GM19438 (cell line): ENCODE data around the gene DNAJB8.

Experiments used
- ATAC-seq: cut with Tn5 transposase; IDR thresholded peaks from one replicate; pipeline ENCODE4 v1.9.1; 2021; ENCODE audit warnings: low read depth; ENCODE audit not compliant: unreplicated experiment

DNAJB8 gene

DNA sequence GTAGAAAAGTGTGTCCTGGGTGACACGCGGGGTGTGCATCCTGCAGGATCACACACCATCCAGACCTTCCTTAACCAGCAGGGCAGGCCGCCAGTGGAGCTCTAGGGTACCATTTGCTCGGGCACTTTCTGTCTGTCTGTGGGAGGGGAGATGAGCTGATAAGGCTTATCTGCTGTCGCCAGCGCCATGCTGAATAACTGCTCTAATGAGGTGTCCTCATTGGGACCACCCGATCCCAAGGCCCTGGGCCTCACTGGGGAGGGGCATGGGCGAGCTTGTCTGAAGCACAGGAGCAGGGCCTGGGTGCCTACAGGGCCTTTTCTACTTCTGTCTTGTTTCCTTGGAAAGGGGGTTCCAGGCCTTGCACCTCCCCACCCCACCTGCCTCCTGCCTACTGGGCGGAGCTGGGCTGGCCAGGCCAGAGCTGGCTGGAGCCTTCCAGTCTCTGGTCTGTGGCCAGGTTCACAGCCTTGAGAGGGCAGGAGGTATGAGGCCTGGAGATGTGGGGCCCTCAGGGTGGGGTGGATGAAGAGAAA is 28.8 kb upstream of the DNAJB8 start:
- ATAC-seq, result no peak

DNA sequence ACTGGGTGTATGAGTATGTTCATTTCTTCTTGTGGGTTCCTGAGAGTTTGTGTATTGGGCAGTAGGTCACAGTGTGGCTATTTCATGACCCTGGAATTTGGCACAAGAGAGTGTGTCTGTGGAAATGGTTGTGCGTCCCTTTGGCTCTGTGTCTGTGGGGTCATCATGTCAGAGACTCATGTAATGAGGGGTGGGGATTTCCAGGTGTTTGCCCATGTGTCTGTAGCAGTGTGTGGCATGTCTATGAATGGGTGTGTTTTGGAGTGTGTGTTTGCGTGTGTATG is 27.6 kb upstream of the DNAJB8 start:
- ATAC-seq, result no peak

DNA sequence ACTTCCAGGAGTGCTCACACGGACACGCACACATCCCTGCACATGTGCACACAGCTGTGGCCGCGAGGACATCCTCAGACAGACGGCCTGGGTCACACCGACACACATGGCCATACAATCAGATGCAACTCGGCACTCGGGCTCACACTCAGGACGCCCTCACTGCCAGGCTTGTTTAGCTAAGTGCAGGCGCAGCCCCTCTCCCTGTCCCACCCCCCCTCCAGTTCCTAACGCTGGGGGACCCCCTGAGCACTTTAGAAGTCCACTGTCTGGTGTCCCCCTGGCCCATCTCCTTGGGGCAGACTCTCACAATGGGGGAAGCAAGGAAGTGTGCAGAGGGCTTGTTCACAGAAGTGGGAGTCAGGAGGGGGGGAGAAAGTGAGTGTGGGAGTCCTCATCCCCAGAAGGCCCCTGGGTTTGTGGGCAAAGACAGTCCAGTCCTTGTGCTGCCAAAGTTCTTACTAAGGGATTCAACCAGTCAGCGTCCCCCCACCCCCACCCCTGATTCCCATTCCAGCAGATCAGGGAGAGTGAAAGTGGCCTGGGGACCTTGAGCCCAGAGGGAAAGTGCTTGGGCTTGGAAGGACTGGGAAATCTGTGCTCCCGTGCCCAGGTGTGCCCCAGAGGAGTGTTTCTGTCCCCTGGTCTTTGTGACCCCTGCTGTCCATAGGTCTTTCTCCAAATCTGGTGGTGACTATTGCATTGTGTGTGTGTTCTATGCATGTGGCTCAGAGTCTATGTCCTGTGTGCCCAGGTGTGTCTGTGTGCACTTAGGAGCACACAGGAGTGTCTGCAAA is 27.1 kb upstream of the DNAJB8 start:
- no peak for ATAC-seq

DNA sequence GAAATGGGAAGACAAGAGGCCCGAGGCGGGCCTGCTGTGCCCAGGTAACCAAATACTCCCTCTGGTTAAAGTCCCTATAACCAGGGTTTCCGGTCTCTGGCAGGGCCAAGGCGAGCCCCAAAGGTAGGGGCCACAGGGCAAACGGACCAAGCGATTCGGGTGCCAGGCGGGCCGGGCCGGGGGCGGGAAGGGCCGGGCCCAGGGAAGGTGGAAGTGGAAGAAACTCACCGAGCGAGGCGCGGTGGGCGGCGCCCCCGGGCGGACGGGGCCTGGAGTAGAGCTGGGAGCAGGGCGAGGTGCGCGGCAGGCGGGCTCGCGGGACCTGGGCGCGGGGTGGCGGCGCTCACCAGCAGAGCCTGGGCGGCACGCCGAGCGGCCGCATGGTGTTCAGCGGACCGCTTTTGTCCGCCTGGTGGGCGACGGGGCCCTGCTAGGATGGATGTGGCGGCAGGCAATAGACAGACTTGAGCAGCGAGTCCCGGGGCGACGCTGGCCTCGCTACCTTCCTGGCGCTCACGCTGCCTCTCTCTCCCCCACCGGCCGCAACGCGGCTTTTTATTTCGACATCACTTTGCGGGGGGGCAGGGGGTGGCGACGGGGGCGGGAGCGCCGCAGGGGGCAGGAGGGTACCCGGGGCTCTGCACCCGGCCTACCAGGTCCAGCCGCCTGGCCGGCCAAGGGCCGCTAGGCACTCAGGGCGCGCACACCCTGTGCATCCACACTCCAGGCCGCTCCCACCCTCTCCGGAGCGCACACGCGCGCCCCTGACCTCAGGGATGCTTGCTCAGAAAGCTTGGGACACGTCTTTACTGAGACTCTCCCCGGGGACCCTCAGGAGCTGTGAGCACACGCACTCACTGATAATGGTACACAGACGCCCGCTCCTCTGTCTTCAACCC is 26.2 kb upstream of the DNAJB8 start, which contains the start of gene GATA2:
TSS of gene GATA2 (minus strand) at position 531 of the 899 bp plus-strand sequence. CDS start 6,170 bp downstream, outside the sequence.
- no peak for ATAC-seq

DNA sequence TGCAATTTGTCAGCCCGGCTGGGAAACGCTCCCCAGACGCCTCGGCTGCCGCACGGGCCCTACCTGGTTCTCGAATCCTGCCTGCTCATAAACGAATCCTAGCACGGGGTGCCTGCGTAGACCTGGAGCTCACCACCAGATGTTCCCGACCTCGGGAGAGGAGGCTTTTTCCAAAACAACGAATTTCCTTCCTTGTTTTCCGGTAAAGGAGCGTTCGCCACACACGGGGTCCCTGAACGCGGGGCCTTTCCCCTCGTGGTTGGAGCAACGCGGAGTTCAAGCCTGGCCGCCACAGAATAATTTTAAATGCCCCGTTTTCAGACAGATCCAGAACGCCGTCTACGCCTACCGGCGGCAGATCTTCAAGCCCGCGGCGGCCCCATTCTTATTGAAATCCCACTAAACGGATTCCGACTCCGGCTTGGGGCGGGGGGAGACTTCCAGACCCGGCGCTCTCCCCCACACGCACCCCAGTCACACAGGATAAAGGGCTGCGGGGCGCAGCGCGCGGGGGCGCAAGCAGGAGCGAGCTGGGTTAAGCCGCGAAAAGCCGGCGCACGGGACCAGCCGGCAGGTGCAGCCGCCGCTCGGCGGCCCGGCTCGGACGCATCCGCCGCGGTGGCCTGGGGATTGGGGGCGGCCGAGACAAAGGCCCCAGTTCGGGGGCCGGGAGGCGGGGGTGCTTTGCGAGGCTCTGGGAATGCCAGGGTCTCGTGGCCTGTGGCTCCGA is 25.4 kb upstream of the DNAJB8 start:
- ATAC-seq, result no peak

DNA sequence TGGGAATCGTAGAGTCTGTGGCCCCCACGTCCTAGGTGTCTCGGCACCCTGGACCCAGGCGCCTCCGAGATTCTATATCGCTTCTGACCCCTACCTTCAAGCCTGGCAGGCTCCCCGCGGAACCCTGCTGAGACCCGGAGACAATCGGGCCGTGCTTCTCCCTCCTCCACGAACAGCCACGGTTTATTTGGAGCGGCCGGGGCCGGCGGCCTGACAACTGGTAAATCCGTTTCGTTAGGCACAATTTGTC is 24.9 kb upstream of the DNAJB8 start:
- no peak for ATAC-seq

DNA sequence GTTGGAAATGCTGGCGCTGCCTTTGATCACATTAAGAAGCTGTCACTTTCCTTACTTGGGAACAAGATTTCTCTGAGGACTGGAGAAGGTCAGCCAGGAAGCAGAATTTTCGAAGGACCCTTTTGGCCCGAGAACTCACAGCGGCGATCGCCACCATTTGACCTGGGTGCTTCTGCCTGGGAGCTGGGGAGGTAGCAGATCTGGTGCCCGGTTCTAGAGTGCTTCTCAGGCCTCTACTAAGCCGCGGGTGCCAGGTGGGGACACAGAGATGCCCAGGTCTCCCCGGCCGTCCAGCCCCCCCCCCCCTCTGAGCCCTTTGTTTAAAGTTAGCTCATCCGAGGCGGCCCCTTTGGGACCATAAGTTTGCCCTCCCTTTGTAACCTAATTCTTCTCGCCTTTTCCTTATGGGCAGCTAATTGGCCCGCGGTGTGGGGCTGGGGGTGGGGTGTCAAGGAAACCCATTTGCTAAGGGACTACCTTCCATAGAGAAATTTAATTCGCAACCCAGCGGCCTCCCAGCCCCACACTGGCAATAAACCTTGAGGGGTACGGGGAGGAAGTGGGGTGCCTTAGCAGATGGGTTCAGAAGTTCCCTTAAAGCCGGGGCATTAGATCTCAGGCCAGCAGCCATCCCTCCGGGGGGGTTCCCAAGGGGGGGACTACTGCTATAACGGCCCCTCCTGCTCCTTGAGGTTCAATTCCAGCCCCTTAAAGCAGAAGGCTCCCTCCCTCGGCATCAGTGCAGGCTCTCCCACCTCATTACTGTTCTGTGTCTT is 24.4 kb upstream of the DNAJB8 start:
- no peak for ATAC-seq

DNA sequence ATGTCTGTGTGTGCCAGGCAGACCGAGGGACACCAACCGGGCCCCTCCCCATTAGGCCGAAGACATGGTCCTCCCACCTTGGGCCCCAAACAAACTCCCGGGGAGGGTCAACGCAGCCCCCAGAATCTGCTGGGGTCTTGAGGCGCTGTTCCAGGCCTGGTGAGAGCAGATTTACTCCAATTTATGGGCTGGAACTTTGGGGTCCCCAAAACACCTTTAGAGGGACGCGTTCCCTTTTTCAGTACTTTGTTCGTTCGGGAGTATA is 23.9 kb upstream of the DNAJB8 start:
- no peak for ATAC-seq

DNA sequence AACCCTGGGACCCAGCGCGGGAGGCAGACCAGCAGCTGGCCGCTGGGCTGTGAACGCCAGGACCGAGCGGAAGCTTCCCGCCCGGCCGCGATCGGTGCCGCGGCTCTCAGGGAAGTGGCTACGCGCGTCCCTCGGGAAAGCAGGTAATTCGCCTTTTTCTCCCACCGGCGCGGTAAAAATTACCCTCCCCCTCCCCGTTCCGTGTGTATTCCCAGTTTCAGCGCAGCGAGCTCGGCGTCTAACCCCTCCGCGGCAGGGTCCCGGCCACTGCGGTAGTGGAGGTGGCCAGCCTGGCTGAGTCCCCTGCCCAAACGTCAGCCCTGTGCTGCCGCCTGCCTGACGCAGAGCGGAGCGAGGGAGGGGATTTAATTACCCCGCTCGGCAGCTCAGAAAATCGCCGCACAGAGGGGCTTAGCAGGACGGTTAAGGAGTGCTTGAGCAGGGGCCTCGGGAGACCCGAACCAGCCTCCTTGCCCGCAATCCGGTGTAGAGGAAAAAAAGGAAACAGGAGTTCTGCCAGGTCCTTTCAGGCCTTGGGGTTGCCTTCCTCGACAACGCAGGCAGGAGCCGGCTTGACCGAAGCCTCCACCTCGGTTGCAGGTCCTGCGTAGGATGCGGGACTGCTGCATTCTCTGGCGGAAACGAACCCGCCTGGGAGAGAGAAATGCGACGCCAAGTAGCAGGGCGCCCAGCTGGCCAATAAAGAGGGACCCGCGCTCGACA is 23.4 kb upstream of the DNAJB8 start:
- no peak for ATAC-seq

DNA sequence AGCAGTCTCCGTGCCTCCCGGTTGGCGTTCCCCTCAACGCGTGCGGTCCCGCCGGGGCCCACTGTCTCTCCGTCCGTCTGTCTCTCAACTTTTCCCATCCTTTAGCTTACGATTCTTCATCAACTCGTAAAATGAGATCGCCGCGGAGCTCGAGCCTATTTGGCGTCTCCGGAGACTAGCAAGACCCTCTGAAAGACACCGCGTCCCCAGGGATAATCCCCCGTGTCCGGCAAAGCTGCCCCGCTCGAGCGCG is 22.9 kb upstream of the DNAJB8 start:
- no peak for ATAC-seq

DNA sequence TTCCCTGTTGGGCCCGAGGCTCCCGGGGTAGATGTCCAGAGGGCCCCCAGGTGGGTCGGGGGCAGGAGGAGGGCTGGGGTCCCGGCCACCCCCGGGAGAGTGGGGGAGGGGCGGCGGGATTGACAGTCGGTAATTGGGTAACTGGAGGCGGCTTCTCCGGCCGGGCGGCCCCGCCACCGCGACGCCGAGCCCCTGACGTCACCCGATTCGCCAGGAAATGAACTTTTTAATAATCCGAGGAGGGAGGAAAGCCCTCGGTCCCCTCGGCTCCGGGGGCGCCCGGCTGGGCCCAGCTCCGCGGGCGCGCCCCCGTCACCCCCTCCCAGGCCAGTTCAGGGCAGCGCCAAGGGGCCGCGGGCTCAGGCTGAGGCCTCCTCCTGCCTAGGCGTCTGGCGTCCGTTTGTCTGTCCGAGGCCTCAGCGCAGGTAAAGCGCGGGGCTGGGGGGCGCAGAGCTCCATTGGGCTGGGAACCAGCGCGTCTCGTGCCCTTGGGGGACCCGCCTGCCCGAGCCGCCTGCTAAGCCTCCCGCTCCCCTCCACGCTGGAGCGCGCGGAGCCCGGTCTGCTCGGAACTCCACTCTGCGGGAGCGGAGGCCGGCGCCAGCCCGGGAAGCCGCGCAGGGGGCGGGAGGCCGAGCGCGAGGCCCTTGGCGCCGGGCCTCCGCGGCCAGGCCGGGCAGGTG is 22.4 kb upstream of the DNAJB8 start:
- ATAC-seq, result no peak

DNA sequence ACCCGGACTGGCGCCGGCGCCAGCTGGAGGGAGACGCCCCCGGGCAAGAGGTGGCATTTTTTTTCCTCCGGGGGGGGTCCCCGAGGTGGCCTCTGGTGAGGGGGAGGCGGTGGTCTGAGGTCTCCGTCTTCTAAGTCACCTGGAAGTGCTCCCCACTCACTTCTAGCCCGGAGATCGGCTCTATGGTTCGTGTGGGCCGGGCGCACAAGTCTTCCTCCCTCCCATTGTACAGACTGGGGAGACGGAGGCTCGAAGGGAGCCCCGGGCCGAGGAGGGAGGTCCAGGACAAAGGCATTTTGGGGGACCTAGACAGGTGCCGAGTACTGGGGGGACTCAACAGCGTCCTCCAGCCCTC is 21.9 kb upstream of the DNAJB8 start:
- no peak for ATAC-seq

DNA sequence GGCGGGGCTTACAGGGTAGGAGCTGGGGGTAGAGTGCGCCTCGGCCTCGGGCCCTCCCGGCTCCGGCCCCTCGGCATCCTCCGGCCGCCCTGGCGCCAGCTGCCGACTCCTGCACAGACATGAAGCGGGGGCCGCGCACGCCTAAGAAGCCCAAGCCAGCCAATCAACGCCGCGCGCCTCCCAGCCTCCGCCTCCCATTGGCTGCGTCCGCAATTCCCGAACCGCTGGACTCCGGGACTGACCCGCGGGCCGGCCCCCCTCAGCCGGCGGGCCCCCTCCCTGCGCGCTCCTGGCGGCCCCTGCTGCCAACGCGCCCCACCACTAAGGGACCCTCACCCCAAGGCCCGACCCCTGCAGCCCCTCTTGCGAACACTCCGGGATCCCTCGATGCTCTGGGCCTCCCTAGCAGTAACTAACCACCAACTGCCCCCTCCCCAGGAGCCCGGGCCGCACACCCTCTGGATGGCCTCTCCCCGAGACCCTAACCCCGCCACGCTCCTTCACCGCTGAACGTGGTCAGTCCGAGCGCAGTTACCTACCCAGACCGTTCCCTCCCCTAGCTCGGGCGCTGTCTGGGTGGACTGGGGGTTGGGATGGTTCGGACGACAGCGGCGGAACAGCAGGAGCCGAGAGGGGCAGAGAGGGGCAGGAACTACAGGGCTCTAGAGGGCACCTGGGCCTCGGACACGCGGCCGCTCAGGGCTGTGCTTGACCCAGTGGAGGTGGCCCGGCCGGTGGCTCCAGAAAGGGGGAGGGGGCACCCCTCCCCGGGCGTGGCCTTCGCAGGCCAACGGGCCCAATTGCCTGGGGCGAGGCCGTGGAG is 21.3 kb upstream of the DNAJB8 start:
- no peak for ATAC-seq

DNA sequence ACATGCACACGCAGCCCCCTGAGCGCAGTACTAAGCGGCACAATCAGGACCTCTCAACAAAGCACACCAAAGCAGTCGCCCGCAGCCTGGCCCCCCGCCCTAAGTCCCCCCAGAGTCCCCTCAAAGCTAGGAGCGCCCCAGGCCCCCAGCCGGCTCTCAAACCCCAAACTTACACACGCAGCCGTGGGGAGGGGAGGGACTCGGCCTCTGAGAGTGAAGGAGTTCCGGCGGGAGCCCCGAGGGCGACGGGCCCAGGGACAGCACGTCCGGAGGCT is 20.8 kb upstream of the DNAJB8 start:
- no peak for ATAC-seq

DNA sequence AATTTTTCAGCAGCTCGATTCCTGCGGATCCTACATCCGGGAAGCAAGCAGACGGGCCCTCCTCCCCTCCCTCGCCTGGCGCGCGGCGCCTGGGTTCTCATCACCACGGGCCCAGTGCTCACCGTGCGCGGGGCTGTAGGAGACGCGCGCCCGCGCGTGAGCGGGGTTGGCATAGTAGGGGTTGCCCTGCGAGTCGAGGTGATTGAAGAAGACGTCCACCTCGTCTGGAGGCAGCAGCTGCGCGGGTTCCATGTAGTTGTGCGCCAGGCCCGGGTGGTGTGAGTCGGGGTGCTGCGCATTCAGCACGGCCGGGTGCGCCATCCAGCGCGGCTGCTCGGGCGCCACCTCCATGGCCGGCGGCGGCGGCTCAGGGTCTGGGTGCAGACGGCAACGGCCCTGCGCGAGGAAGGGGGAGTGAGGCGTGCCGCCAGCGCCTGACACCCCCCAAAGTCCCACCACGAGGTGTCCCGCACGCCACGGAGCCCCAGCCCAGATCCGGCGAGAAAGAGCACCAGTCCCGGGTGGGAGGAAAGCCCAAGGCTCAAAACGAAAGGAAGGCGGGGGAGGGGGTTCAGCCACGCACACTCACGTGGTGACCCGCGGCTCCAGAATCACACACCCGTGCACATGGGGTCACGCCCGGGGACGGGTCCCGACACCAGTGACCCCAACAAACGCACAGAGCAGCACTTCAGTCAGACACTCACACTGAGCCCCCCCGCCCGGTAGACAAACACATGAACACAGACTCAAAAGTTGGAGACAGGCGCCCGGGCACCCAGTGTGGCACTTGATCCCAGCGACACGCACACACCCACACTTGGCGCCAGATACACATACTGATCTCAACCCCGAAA is 20.2 kb upstream of the DNAJB8 start:
- no peak for ATAC-seq

DNA sequence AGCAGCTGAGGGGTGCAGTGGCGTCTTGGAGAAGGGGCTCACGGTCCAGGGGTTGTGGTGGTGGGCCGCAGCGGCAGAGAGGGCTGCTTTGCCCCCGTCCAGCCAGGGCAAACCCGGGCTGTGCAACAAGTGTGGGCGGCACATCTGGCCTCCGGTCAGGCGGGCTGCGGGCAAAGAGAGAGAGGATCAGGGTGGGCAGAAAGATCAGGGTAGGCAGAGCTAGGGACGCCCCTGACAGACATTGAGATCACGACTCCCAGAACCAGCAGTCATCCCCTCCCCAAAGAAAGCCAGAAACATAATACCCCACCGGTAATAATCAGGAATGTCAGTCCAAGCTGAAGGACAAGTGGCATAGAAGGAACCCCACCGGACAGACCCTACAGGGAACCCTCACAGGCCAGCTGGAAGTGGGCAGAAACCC is 19.5 kb upstream of the DNAJB8 start:
- ATAC-seq, result no peak

DNA sequence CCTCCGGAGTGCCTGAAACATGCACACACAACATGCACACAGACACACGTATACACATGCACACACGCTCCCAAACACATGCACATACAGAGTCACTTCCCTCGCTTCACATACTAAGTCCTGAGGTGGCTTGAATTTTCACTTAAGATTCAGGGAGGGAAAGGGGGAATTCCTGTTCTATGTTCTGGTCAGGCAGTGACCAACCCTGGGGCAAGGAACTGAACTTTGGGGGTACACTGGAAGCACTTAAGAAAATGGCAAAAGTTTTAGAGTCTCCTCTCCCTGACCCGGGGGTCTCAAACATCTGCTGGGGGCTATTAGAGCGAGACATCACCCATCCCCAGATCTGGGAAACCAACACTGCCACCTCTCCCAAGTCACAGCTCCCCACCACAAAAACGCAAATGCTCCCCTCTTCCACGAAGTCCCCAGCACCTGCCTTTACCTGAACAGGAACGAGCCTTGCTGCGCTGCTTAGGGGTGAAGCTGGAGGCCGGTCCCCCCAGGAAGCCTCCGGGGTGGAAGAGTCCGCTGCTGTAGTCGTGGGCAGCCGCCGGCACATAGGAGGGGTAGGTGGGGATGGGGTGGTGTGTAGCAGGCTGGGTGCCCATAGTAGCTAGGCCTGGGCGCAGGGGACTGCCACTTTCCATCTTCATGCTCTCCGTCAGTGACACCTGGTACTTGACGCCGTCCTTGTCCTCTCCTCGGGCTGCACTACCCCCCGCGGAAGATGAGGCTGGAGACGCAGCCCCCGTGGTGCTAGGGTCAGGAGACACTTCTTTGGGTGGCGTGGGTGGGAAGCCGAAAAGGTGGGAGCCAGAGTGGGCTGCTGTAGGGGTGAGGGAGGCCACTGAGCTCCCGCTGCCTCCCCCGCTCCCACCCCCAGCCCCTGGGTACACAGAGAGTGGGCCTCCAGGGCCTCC is 18.9 kb upstream of the DNAJB8 start:
- ATAC-seq, result no peak
